ENCODE data around the gene SLX9. TPM values are rescaled to one million over a fixed set of nuclear protein-coding genes. Genes with fewer than 3 reads are reported as not detected.

Gene SLX9
- total RNA-seq, 1 donor from 2014 or later = 0.75 TPM

GRCh38 chr21:44896561-44897286 lies 43.1 kb upstream of the SLX9 start:
- H3K4me3 ChIP-seq = no peak overlapping the region
- no peaks in the 10 kb centered on the region for H3K36me3 ChIP-seq
- no peaks in the 10 kb centered on the region for H3K27me3 ChIP-seq
- no peak for TF ChIP-seq CTCF (IDR thresholded peaks at IDR 0.05)
- DNase-seq (ENCODE audit: low spot score in 2 of 2) = no peak
- intact Hi-C loops (cut with DNase I) = no loop called here
- H3K9me3 ChIP-seq = no peaks in the 10 kb centered on the region
- no peak overlapping the region for H3K27ac ChIP-seq
- H3K4me1 ChIP-seq = no peaks in the 10 kb centered on the region

- intact Hi-C loops (cut with DNase I) = no loop called here
- no peak for TF ChIP-seq CTCF (IDR thresholded peaks at IDR 0.05)
- H3K4me3 ChIP-seq = no peak overlapping the region
Observed at GRCh38 chr21:44897326-44898010, 42.4 kb upstream of the SLX9 start.

DNA sequence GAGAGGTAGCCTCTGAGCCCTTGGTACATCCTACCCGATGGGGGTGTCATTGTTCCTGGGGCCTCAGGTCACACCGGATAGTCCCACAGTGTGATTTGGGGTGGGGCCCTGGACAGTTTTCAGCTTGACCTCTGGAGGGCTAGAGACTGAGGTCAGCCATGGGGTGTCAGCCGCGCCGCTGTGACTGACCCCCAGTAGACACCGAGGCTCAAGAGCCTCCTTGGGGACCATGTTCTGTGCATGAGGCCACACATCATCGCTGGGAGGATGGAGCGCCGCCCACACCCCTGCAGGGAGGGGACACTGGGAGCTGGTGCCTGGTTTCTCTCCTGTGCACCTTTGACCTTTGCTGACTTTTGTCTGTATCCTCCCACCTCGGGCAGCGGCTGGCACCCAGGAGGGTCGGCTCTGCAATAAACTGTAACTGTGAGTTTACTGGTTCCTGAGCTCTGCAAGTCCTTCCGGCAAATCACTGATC lies 41.8 kb upstream of the SLX9 start:
- TF ChIP-seq CTCF (IDR thresholded peaks at IDR 0.05) = no peak

More at GRCh38 chr21:44897326-44898010, 42.4 kb upstream of the SLX9 start:
- H3K4me1 ChIP-seq = no peaks in the 10 kb centered on the region
- no peak overlapping the region for H3K27ac ChIP-seq
- no peaks in the 10 kb centered on the region for H3K27me3 ChIP-seq
- no peaks in the 10 kb centered on the region for H3K36me3 ChIP-seq
- no peak for DNase-seq (ENCODE audit: low spot score in 2 of 2)
- H3K9me3 ChIP-seq = no peaks in the 10 kb centered on the region

DNA sequence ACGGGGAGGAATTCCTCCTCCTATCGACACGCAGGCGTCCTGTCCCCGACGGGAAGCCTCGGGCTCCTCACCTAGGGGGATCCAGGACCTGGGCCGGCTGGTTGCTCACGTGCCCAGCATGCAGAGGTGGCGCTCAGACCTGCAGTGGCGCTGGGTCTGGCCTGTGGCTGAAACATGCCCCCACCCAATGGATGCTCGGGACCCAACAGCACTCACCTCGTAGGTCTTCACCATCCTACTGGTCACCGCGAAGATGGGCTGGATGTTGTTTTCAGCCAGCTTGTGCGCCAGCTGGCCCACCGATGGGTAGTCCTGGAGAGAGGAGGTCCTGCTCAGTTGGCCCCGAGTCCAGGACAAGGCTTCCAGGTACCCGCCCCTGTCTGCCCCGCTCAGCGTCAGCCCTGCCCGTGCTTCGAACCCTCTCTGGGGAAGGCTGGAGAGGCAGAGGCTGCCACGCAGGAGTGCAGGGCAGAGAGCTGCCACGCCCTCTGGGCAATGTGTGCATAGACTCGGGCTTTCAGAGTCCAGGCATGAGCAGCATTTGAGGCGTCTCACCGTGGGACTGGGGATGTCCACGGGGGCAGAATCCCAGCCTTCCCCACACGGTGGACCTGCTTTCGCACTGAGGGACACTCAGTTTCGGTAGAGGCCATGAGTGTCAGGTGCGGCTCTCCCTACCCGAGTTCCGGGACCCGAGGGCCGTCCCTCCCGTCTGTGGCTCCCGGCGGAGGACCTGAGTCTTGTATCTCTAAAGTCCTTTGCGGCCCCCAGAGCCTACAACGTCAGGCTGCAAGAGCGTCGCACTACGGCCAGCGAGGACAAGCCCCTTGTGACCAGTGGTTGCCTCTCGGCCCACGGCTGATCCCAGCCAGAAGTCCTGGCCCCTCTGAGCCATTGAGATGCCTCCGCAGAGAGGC lies 40.7 kb upstream of the SLX9 start:
- no peak overlapping the region for H3K27ac ChIP-seq
- no peak overlapping the region for H3K4me3 ChIP-seq
- DNase-seq (ENCODE audit: low spot score in 2 of 2) = no peak
- no peaks in the 10 kb centered on the region for H3K27me3 ChIP-seq
- intact Hi-C loops (cut with DNase I) = no loop called here
- H3K4me1 ChIP-seq = no peaks in the 10 kb centered on the region
- H3K36me3 ChIP-seq = no peaks in the 10 kb centered on the region
- no peaks in the 10 kb centered on the region for H3K9me3 ChIP-seq
- TF ChIP-seq CTCF (IDR thresholded peaks at IDR 0.05) = no peak

More for the DNA sequence above, 41.8 kb upstream of the SLX9 start:
- H3K36me3 ChIP-seq = no peaks in the 10 kb centered on the region
- intact Hi-C loops (cut with DNase I) = no loop called here
- no peaks in the 10 kb centered on the region for H3K27me3 ChIP-seq
- no peak overlapping the region for H3K27ac ChIP-seq
- DNase-seq (ENCODE audit: low spot score in 2 of 2) = no peak
- H3K4me3 ChIP-seq = no peak overlapping the region
- no peaks in the 10 kb centered on the region for H3K4me1 ChIP-seq
- H3K9me3 ChIP-seq = no peaks in the 10 kb centered on the region

DNA sequence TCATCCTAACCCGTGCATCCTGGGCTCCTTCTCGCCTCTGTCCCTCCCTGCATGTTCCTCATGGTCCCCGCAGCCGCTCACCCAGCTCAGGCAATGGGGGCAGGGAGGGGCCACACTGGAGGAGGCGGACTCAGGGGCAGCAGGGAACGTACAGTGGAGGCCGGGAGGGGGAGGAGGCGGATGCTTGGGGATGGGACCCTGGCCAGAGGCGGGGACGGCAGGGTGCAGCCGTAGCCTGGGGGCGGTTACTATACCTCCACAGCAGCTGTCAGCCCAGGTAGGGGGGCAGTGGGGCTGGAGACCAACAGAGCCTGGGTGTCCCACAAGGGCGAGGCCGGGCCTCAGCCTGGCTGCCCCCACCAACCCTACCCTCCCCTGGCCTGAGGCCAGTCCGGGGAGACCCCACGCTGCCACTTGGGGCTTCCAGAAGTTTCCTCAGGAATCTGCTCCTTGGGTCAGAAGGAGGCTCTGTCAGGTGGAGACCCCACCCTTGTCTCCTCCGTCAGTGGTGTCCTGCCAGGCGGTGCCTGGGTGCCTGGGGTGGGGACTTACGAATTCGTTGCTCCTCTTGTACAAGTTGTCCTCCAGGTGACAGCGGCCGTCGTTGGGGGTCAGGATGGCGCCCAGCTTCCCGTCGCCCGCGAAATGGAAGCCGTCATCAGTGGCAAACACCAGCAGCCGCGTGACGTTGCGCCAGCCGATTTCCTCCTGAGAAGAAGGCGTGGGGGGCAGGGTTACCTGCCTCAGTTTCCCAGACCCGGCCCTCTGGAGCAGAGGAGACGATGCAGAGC lies 39.9 kb upstream of the SLX9 start:
- no peaks in the 10 kb centered on the region for H3K36me3 ChIP-seq
- no peak for TF ChIP-seq CTCF (IDR thresholded peaks at IDR 0.05)
- intact Hi-C loops (cut with DNase I) = no loop called here
- no peaks in the 10 kb centered on the region for H3K4me1 ChIP-seq
- no peak overlapping the region for H3K4me3 ChIP-seq
- H3K27me3 ChIP-seq = no peaks in the 10 kb centered on the region
- H3K27ac ChIP-seq = no peak overlapping the region
- no peaks in the 10 kb centered on the region for H3K9me3 ChIP-seq
- DNase-seq (ENCODE audit: low spot score in 2 of 2) = no peak
